HG03103 (cell line): ENCODE data around the gene ASTN1.

ENCODE experiments used
- ATAC-seq: cut with Tn5 transposase; IDR thresholded peaks from one replicate; pipeline ENCODE4 v1.9.1; 2021; ENCODE audit warnings: low read depth; ENCODE audit not compliant: unreplicated experiment

The ASTN1 gene

DNA sequence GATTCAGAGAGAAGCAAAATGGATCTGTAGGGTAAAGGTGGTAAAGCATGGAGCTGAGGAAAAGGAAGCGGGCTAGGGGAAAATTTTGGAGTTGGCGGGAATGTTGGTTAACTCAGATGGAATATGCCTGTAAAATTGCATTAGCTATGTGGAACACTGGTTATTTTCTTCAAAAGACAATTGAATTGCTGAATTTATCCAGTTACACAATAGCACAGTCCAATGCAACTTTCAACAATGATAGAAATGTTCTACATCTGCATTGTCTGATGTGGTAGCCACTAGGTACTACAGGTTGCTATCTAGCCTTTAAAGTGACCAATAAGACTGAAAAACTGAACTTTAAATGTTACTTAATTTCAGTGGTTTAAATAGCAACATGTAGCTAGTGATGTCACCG is 315.2 kb downstream of the ASTN1 start:
- no peak for ATAC-seq

DNA sequence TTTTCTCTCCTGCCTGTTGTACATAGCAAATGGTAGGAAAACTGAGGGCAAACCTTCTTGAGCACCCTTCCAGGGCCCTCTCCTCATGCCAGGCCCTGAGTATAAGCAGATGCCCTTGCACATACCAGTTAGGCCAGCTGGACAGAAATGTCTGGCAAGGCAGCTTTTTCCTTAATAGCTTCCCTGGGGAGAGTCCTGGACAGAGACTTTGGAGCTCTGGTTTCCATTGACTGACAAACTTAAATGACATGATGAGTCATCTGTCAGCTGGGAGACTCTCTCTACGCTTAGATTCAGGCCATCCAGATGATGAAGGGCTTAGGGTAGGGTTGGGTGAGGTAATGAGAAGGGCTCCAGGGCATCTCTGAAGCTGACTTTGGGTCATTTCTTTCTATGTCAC is 317.5 kb downstream of the ASTN1 start:
- ATAC-seq, result no peak

DNA sequence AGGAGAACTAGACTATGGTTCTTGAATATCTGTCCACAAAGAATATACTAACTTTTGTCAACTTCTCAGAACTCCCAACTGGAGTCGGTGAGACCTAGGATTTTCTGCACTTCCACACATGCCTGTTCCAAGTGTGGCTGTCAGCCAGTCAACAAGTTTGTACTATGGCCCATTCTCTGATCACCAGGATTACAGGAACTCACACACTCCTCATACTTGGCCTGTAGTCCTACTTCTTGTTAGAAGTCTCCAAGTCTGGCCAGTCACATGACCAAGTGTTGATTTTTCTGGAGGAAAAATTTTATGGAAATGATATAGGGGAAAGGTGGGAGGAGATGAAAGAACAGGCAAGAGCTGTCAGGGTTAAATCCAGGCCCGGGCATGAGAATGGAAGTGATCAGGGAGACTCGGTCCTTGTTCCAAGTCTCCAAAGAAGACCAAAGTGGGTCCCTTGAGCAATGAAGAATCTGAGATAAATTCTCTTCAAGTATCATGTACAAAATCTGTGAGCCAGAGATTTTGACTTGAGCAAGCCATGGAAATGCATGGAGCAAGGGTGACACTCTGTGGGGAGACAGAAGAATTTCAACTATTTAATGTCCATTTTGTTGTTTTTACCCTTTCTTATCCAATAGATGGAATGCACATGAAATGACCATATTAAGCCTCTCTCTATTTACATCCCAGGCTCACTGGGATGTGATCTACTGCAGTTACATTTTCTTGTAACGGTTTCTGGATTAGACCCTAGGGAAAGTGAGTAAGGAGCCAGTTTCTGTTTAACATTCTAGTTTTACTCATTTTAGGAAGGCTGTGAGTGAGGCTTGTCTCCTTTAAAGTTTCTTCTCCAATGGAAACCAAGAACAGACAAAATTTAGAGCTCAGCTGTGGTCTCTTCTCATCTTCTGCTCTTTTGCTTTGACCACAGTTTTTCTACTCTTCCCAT is 320.9 kb downstream of the ASTN1 start:
- ATAC-seq, result no peak

DNA sequence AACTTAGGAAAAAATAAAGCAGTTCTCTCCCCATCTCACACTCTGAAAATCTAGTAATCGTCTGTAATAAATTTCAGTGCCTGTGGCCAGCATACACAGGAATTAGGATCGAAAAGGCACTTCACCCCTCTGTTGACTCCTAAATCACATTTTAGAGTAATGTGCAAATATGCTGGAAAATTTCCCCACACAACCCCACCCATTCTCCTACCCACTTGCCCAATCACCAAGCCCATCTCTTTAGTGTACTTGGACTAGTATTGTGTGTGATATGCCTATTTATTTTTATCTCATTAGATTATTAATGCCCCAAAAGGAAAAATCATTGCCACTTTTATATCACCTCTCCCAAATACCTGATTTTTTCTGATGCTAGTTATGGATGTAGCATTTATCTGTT is 323.3 kb downstream of the ASTN1 start:
- ATAC-seq, result no peak

DNA sequence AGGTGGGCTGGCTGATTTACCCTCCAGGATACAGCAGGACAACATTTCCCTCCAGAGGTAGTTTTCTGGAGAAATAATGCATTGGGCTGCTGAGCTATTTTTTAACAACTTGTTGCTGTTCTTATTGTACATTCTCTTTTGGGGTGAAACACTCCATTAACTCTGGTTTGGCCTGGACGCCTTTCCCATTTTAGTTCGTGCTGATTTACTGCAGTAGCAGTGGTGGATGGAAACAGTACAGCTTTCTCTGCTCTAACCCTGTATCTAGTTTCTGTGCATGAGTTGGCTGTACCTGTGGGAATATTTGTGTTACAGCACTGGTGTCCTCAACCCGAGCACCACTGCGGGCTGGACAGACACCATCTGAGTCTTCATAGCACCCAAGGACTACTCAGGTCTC is 325.3 kb downstream of the ASTN1 start:
- no peak for ATAC-seq

DNA sequence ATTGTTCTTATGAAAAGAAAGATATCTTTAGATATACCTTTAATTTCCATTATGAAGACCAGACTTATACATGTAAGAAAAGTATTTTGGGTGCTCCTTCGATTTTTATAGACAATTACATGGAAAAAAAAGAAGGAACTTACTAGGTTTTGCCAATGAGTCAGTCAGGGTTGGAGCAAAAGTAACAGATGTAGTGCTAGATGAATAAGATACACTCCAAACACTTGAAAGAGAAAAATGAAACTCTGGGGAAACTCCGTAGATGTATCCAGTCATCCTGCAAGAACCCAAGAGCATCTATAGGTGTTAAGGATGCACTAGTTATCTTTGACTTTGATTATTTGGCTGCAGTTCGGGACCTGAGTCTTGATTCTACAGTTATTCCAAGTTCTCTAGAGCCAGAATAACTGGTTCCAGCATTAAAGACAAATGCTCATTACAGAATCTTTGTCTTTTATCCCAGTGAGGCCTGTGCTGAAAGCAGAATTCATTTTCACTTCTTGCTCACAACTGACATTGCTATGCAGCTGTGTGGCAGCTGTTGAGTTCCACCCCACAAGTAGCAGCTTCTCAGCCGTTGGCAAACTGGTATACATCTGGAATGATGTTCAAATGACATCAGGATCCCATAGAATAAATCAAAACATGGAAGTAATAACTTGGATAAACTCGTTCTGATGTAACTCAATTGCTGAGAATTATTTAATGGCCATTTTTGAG is 326.1 kb downstream of the ASTN1 start:
- ATAC-seq, result no peak

DNA sequence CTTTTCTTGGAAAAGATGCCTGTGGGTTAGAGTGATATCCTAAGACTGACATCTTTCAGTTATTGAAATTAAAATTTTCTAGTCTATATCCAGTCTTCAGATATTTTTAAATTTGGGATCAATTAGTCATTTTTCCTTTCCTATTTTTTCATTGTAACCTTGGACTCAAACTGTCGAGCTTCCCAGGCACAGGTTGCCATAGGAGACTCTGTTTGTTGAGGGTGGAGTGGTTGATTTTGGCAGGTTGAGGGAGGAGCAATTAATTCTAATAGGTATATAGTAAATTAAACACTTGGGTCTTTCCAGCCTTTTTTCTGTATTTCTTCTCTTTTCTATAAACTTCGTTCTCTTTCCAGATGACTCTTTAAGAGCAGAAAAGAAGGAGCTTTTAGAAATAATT is 326.8 kb downstream of the ASTN1 start:
- no peak for ATAC-seq

DNA sequence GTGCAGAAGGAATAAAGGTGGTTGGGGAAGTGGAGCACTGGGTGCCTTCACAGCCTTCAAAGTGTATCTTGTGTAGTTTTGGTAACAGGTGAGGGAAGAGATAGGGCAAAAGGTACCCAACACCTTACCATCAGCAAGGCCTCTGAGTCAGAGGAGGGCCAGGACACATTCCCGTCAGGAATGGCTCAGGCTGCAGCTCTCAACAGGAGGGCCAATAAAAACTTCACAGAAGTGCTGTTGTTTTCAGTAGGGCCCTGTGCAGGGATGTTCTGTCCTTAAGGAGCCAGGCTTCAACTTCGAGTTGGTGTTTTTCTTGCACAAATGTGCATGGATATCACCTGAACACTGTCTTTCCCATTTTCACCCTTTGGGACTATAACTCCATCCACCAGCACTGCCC is 333.4 kb downstream of the ASTN1 start:
- ATAC-seq, result no peak

DNA sequence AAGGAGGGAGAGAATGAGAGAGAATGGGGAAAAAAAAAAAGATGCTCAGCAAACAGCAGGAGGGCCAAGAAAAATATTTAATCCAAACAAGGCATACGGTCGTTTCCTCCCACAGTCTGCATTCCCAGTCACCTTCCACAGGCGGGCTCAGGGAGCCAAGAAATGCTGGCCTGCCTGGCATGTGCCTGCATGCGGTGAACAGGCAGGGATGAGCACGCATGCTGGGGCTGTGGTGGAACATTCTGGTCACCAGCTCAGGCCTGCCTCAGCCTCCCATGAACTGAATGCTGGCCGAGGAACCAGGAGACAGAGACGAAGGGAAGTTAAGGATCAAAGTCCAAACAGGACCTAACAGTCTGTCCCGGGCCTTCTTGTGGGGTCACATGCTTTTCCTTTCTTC is 335.3 kb downstream of the ASTN1 start:
- no peak for ATAC-seq

DNA sequence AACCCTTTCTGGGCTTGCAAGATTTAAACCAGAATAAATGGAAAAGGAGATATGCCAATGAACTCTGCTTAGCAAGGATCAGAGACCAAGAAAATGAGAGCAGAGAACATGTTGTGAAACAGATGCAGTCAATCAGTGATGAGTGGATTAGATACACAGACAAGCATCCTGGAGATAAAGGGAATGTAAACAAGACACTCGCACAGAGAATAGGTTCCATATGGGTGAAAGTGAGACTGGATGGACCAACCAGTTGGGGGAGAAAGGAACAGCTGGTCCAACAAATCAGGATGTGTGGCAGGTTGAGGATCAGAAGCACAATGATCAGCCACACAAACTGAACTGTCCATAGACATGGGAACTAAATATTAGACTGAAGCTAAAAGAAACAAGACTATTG is 338.2 kb downstream of the ASTN1 start:
- no peak for ATAC-seq

DNA sequence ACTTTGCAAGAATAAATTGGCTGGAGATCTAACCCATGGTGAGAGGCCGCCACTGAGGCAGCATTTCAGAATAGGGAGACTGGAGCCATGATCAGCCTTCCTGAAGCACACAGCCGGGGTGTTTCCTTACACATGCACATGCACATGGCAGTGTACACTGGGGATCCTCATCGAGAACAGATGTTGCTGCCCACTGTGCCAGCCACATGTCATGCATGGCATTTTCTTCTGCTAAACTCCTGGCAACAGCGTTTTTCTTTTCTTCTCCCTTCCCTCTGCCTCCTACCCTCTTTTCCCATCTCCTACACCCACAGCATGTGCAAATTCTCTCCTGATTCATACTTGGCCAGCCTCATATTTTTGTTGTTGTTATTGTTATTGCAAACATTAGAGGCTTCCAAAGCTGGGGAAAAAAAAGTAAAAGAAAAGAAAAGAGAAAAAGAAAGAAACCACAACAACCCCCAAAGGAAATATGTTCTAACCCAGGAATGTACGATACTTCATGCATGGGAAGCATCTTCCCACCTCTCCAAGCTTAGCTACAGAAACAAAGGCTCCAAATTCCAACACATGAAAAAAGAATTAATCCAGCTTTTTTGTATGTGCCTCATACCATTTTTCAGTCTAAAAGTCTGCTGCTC is 344.0 kb downstream of the ASTN1 start:
- ATAC-seq, result no peak

DNA sequence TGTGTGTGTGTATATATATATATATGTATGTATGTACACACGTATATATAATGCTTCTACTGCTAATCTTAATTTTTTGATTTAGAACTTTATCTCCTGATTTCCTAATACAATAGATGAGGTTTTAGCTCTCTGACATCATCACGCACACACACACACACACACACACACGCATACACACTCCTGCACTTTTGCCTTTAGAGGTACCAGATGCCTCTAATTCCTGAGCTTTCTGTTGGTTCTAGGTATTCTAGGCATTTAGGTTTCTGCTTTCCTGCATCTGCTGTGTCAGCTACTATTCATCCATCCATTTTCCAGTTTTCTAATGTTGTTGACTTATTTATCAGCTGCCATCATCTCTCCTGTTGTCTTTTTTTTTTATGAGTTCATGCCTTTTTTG is 348.3 kb downstream of the ASTN1 start:
- no peak for ATAC-seq

DNA sequence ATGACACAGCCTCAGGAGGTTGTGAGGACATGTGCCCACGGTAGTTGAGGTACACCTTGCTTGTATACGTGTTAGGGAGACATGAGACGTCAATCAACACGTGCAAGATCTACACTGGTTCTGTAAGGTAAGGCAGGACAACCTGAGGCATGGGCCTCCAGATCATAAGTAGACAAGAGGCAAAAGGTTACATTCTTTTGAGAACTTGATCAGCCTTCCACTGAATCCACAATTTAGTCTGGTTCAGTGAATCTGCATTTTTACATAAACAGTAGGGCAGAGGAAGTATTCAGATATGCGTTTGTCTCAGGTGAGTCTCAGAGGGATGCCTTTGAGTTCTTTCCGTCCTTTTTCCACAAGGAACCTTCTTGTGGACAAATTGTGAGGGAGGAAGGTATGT is 348.9 kb downstream of the ASTN1 start:
- ATAC-seq, result no peak

DNA sequence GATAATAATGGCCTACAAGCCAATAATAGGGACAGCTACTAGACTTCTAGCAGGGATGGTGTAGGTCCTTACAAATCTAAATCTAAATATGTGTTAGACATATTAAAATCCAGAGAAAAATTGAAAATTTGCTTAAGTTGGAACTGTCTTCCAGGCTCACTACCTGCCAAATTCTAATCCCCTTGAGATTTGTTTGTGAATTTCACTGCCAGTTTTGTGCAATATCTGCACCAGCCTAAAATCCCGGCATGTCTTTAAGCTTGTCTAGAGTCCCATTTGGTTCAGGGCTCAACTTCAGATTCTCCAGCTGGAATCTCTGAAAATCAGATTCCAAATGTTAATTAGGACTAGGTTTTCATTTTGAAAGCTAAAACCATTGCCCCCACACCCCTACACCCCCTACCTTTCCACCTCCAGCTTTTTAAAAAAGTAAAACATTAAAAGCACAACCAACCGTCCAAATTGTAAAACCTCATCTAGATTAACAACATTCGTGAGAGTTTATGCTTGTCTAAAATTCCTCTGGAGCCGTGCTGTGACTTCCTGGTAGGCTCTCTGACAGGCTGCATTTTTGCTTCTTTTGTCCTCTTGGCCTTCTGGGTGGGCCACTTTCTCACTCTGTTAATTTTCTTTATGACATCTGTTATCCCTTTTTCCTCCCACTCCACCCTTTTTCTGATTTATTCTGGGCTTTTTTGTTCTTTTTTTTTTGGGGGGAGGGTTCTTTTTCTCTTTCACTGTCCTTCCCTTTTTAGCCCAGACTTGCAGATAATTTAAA is 352.8 kb downstream of the ASTN1 start:
- ATAC-seq, result no peak

DNA sequence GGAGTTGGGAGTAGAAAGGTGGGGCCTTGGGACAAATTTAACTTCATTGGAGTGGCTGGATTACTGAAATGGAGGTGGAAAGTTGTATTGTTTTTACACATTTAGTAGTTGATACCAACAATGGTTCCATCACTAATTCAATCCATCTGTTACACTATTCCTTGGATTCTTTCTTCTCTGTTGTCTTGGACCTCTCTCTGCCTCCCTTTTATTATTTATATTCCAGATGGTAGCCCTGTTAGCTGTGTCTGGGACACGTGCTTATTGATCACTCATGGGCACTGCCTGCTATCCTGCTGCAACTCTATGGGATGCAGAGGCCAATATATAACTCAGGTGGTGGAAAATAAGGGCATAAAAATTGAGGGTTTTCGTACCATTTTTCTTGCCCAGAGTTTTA is 355.2 kb downstream of the ASTN1 start:
- no peak for ATAC-seq
